Neural cell (in vitro differentiated cells): ENCODE data around the gene AKR7A3. TPM values are rescaled to one million over a fixed set of nuclear protein-coding genes. Genes with fewer than 3 reads are reported as not detected.

Source experiments
- H2AFZ ChIP-seq: fragments of 200-600, 300-800 bp; sonication (generic), shearing (Covaris generic); 2 replicates; pipeline ENCODE4 v1.6.0; 2014; ENCODE audit warnings: low read depth, mild to moderate bottlenecking, antibody characterized with exemption, low read length, moderate library complexity
- H3F3A ChIP-seq: fragments of 200-600 bp; shearing (Covaris generic); 2 replicates; pipeline ENCODE4 v1.6.1; 2016; ENCODE audit warnings: mild to moderate bottlenecking, moderate library complexity, mixed read lengths, antibody characterized with exemption, low read length; ENCODE audit not compliant: insufficient read depth, poor library complexity, severe bottlenecking
- H3K27ac ChIP-seq: fragments of 200-600, 300-800 bp; sonication (generic), shearing (Covaris generic); 2 replicates; pipeline ENCODE4 v1.5.1; 2014; ENCODE audit warnings: mild to moderate bottlenecking, low read length, moderate library complexity
- H3K27me3 ChIP-seq: fragments of 300-800, 200-600 bp; sonication (generic), shearing (Covaris generic); 2 replicates; pipeline ENCODE4 v1.6.0; 2014; ENCODE audit warnings: mild to moderate bottlenecking, low read depth, low read length, moderate library complexity; ENCODE audit not compliant: insufficient read depth
- H3K36me3 ChIP-seq: fragments of 300-800, 200-600 bp; sonication (generic), shearing (Covaris generic); 2 replicates; pipeline ENCODE4 v1.5.1; 2014; ENCODE audit warnings: mild to moderate bottlenecking, antibody characterized with exemption, low read length, moderate library complexity; ENCODE audit not compliant: insufficient read depth
- H3K4me2 ChIP-seq: fragments of 300-800, 200-600 bp; sonication (generic), shearing (Covaris generic); 2 replicates; pipeline ENCODE4 v1.6.0; 2014; ENCODE audit warnings: mild to moderate bottlenecking, low read length
- H3K4me3 ChIP-seq: fragments of 300-800, 200-600 bp; sonication (generic), shearing (Covaris generic); 2 replicates; pipeline ENCODE4 v1.5.1; 2014; ENCODE audit warnings: mild to moderate bottlenecking, low read length, moderate library complexity
- H3K79me2 ChIP-seq: fragments of 200-600 bp; shearing (Covaris generic); replicated peaks from 2 replicates; pipeline ENCODE4 v1.6.0; 2014; ENCODE audit warnings: mild to moderate bottlenecking, low read length, moderate library complexity; ENCODE audit not compliant: insufficient read depth
- H3K9ac ChIP-seq: fragments of 300-800, 200-600 bp; sonication (generic), shearing (Covaris generic); 2 replicates; pipeline ENCODE4 v1.6.1; 2016; ENCODE audit warnings: mild to moderate bottlenecking, low read length, mixed read lengths
- H3K9me2 ChIP-seq: fragments of 200-600 bp; shearing (Covaris generic); 2 replicates; pipeline ENCODE4 v1.6.1; 2016; ENCODE audit warnings: mild to moderate bottlenecking, low read length, mixed read lengths; ENCODE audit not compliant: insufficient read depth
- H3K9me3 ChIP-seq: fragments of 200-600, 300-800 bp; sonication (generic), shearing (Covaris generic); 2 replicates; pipeline ENCODE4 v1.6.1; 2016; ENCODE audit warnings: mild to moderate bottlenecking, mixed run types, low read length, moderate library complexity, mixed read lengths
- H4K20me1 ChIP-seq: fragments of 200-600 bp; shearing (Covaris generic); 2 replicates; pipeline ENCODE4 v1.6.1; 2016; ENCODE audit warnings: mild to moderate bottlenecking, mixed run types; ENCODE audit not compliant: insufficient read depth
- CTCF ChIP-seq: fragments of 450-650 bp; IDR thresholded peaks from 2 replicates; pipeline ENCODE4 v1.5.1; 2014; ENCODE audit warnings: antibody characterized with exemption, mild to moderate bottlenecking, moderate library complexity; ENCODE audit not compliant: poor library complexity, severe bottlenecking
- EP300 ChIP-seq: fragments of 450-650 bp; conservative IDR thresholded peaks from 2 replicates; pipeline ENCODE4 v1.6.1; 2014; ENCODE audit warnings: antibody characterized with exemption, mild to moderate bottlenecking, moderate library complexity; ENCODE audit not compliant: poor library complexity, severe bottlenecking
- EZH2 ChIP-seq: fragments of 200-600, 300-800 bp; shearing (Covaris generic), sonication (generic); IDR thresholded peaks from 2 replicates; pipeline ENCODE4 v1.6.1; 2014; ENCODE audit warnings: antibody characterized with exemption, low read length, borderline replicate concordance, mild to moderate bottlenecking; ENCODE audit not compliant: insufficient read depth, poor library complexity, severe bottlenecking
- MXI1 ChIP-seq: fragments of 450-650 bp; conservative IDR thresholded peaks from 2 replicates; pipeline ENCODE4 v1.6.1; 2014; ENCODE audit warnings: antibody characterized with exemption, mild to moderate bottlenecking; ENCODE audit not compliant: poor library complexity, severe bottlenecking
- POLR2AphosphoS5 ChIP-seq: IDR thresholded peaks from 2 replicates; pipeline ENCODE4 v1.6.1; 2012
- RAD21 ChIP-seq: fragments of 450-650 bp; conservative IDR thresholded peaks from 2 replicates; pipeline ENCODE4 v1.6.1; 2014; ENCODE audit warnings: antibody characterized with exemption, mild to moderate bottlenecking, moderate library complexity
- REST ChIP-seq: IDR thresholded peaks from 2 replicates; pipeline ENCODE4 v1.6.1; 2012; ENCODE audit warnings: borderline replicate concordance
- SMC3 ChIP-seq: fragments of 450-650 bp; conservative IDR thresholded peaks from 2 replicates; pipeline ENCODE4 v1.6.1; 2014; ENCODE audit warnings: antibody characterized with exemption, mild to moderate bottlenecking, moderate library complexity; ENCODE audit not compliant: poor library complexity
- TAF1 ChIP-seq: IDR thresholded peaks from 2 replicates; pipeline ENCODE4 v1.6.1; 2012; ENCODE audit warnings: low read depth
- polyA plus RNA-seq: library from polyadenylated mRNA; depleted of rRNA; stranded (reverse); fragments of >200 nt; gene quantifications from 2 replicates; pipeline ENCODE4 v1.2.3, GENCODE V29; 2014

The AKR7A3 gene
- polyA plus RNA-seq, 1 donor from 2014 or later, result 2.9 TPM

GRCh38 chr1:19254416-19254815 is 34.2 kb downstream of the AKR7A3 start:
- Histone ChIP-seq H4K20me1 (no peaks in the 10 kb centered on the region), H3K36me3 (no peaks in the 10 kb centered on the region), H3K4me3 (no peak overlapping the region), H3K9me3 (no peaks in the 10 kb centered on the region), H3K27me3 (no peaks in the 10 kb centered on the region), H3K9me2 (no peaks in the 10 kb centered on the region), H3F3A (no peaks in the 10 kb centered on the region), H3K4me2 (no peak overlapping the region), H3K79me2 (peaks cover 30% of the 10 kb centered on the region), H2AFZ (no peak overlapping the region), H3K9ac (no peak overlapping the region), H3K27ac (no peak overlapping the region)
- TF ChIP-seq EP300 (no peak), SMC3 (no peak), EZH2 (no peak), TAF1 (no peak), RAD21 (no peak), REST (no peak), MXI1 (no peak), POLR2AphosphoS5 (no peak), CTCF (no peak)

- H3K9me2 ChIP-seq, result no peaks in the 10 kb centered on the region
- peak within 1 kb of the TSS; percentile 93 for H3K4me3 ChIP-seq
- no peaks in the 10 kb centered on the region for H3K9me3 ChIP-seq
- peaks cover 36% of the 10 kb centered on the region for H3K79me2 ChIP-seq
- H3F3A ChIP-seq, result no peaks in the 10 kb centered on the region
- peak within 1 kb of the TSS; percentile 88 for H3K4me2 ChIP-seq
- peak within 1 kb of the TSS; percentile 93 for H3K9ac ChIP-seq
- no peaks in the 10 kb centered on the region for H3K27me3 ChIP-seq
- no peaks in the 10 kb centered on the region for H3K36me3 ChIP-seq
- H3K27ac ChIP-seq, result peak within 1 kb of the TSS; percentile 98
- no peaks in the 10 kb centered on the region for H4K20me1 ChIP-seq
- peak within 1 kb of the TSS; percentile 80 for H2AFZ ChIP-seq
- peak; percentile 18 for TF ChIP-seq CTCF
- TF ChIP-seq TAF1, result peak; percentile 86
- peak; percentile 100 for TF ChIP-seq MXI1
- peak; percentile 90 for TF ChIP-seq POLR2AphosphoS5
- TF ChIP-seq EZH2, result no peak
- peak; percentile 40 for TF ChIP-seq EP300
- peak; percentile 80 for TF ChIP-seq REST
- TF ChIP-seq RAD21, result no peak
- TF ChIP-seq SMC3, result peak; percentile 55
Observed at GRCh38 chr1:19251305-19252196, 37.0 kb downstream of the AKR7A3 start, which contains the start of the genes EMC1 and MRTO4. Gene EMC1, minus strand, starts transcription at chr1:19251524. Its CDS starts 15 bp downstream, at chr1:19251509. Gene MRTO4, plus strand, starts transcription at chr1:19251805. Its CDS starts 31 bp downstream, at chr1:19251836.
